ENCODE results near the gene ADIRF.
"Not testable (repeated sequence)": the region's sequence is repeated elsewhere in the genome, so short reads cannot be mapped to it uniquely, and the experiment has no call there.

The ADIRF gene

DNA sequence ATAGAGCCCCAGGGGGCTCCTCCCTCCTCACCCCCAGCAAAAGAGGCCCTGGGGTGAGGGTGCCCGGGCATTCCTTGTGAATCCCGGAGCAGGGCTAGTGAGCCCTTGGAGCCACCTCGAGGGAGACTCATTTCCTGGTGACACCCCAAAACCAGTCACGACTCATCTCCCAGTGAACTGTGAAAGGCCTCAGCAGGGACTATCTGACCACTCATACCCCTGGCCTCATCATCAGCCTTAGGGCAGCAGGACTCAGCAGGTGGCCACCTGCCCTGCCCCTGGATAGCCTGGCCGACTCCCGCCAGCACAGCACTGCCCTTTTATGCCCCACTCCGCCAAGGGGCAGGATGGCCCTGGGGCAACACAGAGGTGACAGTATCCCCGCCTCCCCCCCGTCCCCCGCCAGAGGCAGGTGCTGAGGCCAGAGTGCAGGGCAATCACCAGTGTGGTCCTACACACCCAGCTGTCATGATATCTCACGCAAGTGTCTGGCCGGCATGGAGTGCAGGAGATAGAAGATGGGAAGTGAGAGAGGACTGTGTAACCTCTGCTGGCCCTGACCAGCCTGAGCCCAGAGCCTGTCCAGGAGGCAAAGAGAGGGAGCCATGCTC, 6.7 kb upstream of the ADIRF start:
- no peak for DNase-seq

- DNase-seq: no peak
These were observed 5.9 kb upstream of the ADIRF start for GRCh38 chr10:86962136-86962980.

- no peak for DNase-seq
These were observed 5.3 kb upstream of the ADIRF start for GRCh38 chr10:86962981-86963310.

DNA sequence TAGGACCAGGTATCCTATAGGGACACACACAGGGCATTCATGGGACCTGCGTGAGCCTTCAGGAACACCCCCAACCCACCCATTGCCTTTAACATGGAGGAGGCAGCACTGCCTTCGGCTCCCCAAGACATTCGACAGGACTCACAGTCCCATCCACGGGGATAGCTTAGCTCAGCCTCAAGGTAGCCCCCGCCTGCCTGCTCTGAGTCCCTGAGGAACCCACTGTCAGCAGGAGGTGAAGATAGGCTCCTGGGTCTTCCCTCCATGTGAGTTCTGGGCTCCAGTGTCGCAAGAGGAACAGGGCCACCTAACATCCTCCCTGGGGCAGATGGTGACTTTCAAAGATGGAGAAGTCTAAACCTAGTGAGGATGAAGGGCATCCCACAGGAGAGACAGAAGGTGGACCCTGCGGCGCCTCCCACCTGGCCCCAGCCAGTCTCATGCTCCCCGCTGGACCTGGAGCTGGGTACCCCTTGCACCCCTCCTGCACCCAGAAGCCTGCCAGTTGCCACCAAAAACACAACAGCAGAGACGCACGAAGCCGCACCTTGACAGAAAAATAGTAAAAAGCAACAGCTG, 4.9 kb upstream of the ADIRF start:
- no peak for DNase-seq

DNA sequence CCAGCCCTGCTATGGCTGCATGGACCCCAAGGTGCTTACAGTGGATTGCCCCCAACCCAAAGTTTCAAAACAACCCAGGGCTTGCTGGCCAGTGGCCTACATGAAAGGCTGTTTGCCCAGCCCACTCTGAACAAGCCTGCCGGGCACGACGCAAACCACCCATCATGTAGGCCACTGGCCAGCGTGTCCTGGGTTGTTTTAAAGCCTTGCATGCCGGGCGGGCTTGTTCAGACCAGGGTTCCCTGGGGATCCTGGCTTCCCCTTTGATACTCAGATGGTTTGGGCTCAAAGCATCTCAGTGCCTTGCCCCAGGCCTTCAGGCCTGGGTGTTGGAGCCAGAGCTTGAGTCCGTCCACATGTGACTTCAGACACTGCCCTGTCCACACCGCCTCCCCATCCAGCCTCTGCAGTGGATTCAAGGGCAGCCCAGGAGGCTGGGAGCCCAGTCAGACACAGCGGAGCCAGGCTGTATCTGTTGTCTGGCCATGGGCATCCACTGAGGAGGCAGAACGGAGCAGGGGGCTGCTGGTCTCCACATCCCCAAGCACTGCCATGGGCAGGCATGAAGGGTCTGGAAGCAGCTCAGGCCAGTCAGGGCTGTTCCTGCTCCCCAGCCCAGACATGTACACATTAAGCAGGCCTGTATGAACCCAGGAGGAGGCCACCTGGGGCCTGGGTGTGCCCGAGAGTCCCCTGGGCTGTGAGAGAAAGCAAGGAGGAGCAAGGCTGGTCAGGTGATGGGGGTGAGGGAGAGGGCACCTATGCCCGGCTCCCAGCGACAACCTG, 4.0 kb upstream of the ADIRF start:
- no peak for DNase-seq

- no peak for DNase-seq
These were observed 3.5 kb upstream of the ADIRF start for GRCh38 chr10:86964847-86965190.

- peak; percentile 34 for DNase-seq
These were observed 2.2 kb upstream of the ADIRF start for GRCh38 chr10:86965986-86966654.

DNA sequence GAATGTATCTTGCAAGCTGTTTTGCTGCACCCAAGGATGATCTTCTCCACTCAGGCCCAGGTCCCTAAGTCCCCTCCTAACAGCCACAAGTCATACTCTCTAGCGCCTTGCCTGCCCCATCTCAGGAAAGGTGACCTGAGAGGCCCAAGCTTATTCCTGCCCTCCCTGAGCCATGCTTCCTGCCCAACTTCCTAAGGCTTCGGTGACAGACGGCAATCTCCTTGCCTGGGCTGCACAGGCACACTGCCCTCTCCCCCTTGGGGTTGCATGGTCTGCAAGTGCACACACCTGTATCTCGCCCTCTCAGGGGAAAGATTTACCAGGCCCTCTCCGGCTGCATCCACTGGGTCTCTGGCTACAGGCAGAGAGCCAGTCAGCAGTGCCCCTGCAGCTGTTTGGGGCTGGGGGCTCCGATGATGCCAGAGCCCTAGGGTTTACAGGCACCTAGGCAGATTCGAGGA, 771 bp upstream of the ADIRF start:
- DNase-seq: no peak

DNA sequence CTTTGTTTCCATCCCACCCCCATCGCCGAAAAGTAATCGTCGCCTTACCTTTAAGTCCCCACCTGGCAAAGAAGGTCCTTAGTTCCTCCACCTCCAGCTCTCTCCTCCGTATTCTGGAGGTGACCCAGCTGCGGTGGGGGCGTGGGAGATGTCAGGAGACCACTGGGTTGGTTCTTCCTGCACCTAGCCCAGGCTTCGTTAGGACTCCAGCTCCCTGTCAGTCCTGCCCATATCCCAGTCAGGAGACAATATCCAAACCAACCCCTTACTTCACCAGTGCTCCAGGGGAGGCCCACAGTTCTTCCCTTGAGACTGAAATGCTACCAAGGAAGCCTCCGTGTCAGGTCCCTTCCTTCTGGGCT, 693 bp downstream of the ADIRF start:
- DNase-seq: no peak

GRCh38 chr10:86969421-86970041, 1.2 kb downstream of the ADIRF start:
- DNase-seq: no peak

DNA sequence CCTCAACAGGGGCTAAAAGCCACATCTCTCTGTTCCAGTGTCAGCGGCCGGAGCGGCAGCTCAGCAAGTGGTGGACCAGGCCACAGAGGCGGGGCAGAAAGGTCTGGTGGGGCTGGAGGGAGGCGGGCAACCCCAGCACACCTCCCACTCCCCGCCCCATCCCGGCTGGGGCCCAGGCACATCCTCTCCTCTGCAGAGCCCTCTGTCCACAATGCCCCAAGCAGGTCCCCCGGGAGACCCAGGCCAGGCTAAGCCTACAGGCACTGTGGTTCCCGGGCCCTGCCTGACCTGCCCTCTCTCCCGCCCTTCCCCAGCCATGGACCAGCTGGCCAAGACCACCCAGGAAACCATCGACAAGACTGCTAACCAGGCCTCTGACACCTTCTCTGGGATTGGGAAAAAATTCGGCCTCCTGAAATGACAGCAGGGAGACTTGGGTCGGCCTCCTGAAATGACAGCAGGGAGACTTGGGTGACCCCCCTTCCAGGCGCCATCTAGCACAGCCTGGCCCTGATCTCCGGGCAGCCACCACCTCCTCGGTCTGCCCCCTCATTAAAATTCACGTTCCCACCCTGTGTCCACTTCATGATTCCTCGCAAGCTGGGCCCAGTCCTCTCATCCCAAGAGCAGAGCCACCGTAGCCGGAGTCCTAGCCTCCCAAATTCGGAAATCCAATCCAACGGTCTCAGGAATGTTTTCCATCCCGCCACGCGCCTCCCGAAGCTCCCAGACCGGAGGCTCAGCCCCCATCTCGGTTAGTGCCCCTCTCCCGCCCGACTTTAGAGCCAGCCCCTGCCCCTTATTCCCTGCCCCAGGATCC, 2.1 kb downstream of the ADIRF start:
- DNase-seq: no peak

GRCh38 chr10:86970982-86971231, 2.6 kb downstream of the ADIRF start:
- DNase-seq: no peak

DNA sequence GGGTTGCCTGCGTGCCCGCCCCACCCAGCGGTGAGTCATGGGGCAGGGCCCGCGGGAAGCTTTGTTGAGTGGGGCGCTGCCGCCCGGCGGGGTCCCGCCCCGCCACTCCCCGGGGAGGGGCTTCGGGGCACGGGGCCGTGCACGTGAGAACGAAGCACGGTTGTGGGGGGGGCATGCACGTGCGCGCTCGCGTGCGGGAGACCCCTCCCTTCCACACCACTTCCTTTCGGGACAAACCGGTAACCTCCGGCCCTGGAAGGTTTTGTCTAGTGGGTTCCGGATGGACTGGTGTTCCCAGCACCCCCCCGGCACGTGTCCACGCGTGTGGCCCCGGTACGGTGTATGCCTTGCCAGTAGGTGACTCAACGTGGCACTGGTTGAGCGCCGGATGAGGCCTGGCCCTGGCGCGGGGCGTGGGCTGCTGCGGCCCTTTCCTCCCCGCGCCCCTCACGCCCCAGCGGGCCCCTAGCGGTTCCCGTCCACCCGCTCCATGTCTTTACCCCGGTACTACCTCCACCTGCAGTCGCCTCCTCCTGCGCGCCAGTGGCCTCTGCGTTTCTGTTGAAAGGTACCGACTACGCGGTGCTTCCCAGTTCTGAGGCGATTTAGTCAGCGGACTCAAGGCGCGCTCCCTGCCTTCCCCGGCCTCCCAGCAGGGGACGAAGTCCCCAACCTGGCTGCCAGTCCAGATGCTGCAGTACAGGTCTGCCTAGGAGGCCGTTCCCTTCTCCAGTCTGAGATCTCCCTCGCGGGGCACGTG, 3.1 kb downstream of the ADIRF start:
- peak; percentile 92 for DNase-seq

GRCh38 chr10:86972613-86973380, 4.5 kb downstream of the ADIRF start:
- DNase-seq: no peak

- DNase-seq: no peak
These were observed 6.2 kb downstream of the ADIRF start for GRCh38 chr10:86974484-86974883.

GRCh38 chr10:86976362-86977056, 8.2 kb downstream of the ADIRF start:
- no peak for DNase-seq

DNA sequence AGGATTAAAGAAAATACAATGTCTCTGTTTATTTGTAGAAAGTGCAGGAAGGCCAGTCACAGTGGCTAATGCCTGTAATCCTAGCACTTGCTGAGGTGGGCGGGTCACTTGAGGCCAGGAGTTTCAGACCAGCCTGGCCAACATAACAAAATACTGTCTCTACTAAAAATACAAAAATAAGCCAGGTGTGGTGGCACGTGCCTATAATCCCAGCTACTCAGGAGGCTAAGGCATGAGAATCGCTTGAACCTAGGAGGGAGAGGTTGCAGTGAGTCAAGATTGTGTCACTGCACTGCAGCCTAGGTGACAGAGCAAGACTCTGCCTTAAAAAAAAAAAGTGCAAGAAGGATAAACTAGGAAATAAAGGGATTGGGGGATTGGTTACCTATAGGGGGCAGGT, 10.2 kb downstream of the ADIRF start:
- DNase-seq: not testable (repeated sequence)

DNA sequence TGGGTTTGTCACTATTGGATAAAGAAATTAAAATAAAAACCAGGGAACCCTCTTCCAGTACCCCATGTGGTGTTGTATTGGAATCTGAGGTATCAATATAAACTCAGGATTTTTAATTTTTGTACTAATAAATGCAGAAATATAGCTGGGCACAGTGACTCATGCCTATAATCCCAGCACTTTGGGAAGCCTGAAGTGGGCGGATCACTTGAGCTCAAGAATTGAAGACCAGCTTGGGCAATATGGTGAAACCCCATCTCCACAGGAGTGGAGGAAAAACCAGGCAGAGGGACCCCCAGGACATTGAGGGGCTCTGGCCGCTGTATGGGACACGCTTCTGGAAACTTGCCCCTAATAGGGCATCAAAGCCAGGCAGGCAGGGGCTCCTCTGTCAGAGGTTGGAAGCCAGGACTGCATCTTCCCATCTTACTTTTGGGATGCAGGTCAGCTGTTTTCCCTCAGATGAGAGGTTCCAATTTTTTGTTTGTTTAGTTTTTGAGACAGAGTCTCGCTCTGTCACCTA, 11.1 kb downstream of the ADIRF start:
- DNase-seq: no peak

DNA sequence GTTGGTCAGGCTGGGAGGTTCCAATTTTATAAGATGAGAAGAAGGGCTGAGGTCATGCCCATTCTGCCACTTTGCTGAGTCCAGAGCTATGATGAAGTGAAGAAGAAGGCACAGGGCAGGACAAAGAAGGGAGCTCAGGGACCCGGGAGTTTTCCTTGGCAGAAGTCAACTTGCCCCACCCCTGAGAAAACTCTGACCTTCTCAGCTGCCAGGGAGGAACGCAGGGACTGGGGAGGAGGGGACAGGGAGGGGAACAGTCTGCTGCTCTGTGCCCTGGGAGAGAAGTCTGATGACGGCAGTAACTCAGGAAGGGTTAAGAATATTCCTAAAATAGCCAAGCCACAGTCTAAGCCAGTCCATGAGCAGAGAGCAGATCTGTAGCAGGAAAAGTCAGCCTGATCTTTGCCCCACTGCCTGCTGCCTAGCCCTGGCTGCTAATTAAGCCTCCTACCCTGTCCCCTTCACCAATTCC, 11.7 kb downstream of the ADIRF start:
- DNase-seq: no peak

Data from CD4-positive, alpha-beta T cell treated with Interleukin-17A for 4 hours (primary cell).